GM19238 (cell line): ENCODE data around the gene URAD.

Experiments
- DNase-seq: peaks from one replicate; pipeline ENCODE4 v3.0.0; 2011; ENCODE audit warnings: low spot score; ENCODE audit not compliant: insufficient read length

Gene URAD

GRCh38 chr13:27956576-27957300 lies 31.8 kb downstream of the URAD start:
- no peak for DNase-seq

DNA sequence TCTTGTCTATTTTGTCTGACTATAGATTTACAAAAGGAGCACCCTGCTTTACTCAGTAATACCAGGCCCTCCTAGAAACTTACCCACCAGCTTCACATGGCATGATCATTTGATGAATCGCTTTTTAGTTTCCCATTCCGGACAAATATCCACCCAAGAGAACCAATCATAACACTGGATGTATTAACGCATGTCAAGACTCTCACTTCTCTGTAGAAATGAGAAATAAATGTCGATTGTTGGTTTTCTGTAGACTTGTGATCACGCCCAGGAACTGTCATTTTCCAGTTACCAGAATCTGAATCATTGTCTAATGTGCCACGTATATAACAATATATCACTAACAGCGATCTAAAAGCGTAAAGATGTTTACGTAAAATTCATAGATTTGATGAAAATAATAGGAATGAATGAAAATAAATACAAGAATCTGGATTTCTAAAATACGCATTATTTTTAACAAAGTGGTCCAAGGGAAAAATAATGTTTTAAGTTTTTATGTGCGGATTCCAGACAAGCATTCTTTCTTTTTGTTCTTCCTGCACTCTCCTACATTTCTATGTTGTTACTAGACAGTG lies 33.4 kb downstream of the URAD start:
- no peak for DNase-seq

DNA sequence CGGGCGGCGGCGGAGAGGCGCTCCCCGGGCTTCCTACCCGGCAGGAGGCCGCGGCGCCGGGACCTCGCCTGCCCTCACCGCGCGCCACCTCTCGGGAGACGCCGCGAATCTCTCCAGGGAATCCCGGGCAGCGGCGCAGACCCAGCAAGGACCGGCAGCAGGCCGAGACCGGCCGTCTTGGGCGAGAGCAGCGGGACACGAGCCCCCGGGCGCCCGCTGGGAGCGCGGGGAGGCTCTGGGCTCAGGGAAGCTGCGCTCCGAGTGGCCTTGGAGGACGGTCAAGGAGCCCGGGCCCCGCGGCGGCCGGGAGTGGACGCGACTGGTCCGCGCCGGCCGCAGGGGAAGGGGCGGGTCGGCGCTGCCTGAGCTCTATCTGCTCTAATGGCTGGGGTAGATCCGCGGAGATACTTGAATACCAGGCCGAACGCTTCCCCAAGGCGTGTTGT lies 34.1 kb downstream of the URAD start:
- DNase-seq = no peak

GRCh38 chr13:27953676-27954405 lies 34.7 kb downstream of the URAD start:
- peak; percentile 77 for DNase-seq

GRCh38 chr13:27952876-27953675 lies 35.4 kb downstream of the URAD start:
- no peak for DNase-seq

DNA sequence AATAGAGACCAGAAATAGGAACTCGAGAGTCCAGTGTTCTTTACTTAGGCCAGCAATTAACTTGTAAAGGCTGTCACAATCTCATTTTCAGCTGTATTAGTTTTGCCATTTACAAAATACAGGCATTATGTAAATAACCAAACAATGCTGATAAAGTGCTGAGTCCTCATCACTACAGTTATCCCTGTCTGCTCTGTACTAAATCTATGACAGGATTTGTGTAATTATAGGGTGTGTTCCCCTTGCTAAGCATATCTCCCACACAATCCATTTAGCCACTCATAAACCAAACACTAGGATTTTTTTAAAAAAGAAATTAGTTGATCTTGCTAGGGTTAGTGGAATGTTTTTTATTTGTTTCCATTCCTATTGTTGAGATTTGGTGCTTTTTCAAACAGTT lies 45.5 kb downstream of the URAD start:
- no peak for DNase-seq

DNA sequence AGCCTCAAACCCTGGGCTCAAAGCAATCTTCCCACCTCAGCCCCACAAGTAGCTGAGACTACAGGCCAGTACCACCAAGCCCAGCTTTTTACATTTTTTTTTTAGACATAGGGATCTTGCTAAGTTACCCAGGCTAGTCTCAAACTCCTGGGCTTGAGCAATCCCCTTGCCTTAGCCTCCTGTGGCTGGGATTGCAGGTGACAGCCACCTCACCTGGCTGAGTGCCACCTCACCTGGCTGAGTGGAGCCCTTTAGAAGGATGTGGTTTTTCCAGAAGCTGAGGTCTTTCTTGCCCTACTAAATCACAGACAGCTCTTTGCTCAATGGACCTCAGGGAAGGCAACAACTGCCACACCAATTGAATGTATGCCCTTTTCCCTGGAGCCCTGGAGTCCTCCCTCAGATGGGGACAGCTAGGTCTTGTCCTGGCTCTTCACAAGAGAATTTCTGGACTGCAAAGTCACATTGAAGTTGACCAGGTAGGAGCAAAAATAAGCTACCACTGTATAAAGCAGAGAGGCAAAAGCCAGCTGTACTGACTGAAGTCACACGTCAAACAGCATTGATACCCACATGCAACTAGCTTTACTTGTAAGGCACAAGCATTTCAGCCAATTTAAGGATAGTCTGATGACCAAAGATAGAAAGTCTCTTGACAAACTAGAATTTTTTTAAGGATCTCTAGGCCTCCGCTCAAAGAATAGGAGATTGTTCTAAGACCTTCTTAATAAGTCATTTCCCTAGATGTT lies 54.7 kb downstream of the URAD start:
- DNase-seq = no peak

- DNase-seq = no peak
Measured at GRCh38 chr13:27933118-27933517, 55.4 kb downstream of the URAD start.

DNA sequence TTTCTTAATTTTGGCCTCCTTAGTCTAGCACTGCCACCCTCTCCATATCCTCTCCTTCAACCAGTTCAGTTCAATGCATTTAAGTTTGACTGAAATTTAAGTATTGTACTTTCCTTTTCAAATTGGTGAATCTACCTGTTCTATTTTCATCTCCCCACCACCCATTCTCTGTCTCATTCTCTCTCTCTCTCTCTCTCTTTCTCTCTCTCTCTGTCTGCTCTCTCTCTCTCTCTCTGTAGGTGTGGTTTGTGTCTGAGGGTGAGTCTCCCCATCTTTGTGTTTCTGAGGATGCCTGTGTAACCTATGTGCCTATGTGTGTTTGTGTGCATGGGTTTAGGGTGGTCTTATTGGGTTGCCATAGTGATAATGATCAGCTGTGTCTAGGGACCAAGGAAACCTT lies 58.6 kb downstream of the URAD start:
- DNase-seq = no peak

- DNase-seq = no peak
Measured at GRCh38 chr13:27928805-27929753, 59.4 kb downstream of the URAD start.

GRCh38 chr13:27928353-27928804 lies 60.1 kb downstream of the URAD start:
- no peak for DNase-seq
